ENCODE measurements around the gene FIZ1.

DNA sequence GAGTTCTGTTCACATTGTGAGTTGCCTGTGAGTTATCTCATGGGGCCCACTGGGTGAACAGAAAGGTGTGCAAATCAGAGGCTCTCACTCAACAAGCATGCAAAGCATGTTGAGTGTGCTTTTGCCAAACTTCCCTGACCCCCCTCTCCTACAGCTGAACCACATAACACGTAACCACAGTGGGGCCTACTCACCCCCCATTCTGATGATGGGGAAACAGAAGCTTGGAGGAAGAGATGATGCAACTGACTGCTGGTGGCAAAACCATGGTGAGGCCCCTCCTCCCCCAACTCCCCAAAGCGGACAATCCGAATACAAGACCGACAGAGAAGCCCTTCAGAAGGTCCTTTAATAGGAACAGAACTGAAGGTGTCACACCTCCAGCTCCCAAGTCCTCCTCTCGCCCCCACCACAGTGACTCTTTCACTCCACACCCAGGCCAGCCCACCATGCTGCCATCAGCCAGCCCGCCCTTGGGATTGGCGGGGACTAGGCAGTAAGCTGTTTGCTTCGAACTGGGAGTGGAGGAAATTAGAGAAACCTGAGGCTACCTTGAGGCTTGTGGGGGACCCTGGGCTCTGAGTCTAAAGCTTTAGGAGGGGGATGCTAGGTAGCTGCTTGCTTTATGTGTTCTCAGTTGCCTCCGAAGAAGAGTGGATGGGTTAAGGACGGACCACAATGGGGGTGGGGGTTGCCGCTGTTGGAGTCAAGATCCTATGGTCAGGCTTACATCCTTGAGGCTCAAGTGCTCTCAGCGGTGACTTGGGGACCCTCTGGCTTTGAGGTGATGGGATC is 21.3 kb upstream of the FIZ1 start:
- TF ChIP-seq POLR2AphosphoS5 (IDR thresholded peaks at IDR 0.05), result no peak
- TF ChIP-seq, protein P1, sequence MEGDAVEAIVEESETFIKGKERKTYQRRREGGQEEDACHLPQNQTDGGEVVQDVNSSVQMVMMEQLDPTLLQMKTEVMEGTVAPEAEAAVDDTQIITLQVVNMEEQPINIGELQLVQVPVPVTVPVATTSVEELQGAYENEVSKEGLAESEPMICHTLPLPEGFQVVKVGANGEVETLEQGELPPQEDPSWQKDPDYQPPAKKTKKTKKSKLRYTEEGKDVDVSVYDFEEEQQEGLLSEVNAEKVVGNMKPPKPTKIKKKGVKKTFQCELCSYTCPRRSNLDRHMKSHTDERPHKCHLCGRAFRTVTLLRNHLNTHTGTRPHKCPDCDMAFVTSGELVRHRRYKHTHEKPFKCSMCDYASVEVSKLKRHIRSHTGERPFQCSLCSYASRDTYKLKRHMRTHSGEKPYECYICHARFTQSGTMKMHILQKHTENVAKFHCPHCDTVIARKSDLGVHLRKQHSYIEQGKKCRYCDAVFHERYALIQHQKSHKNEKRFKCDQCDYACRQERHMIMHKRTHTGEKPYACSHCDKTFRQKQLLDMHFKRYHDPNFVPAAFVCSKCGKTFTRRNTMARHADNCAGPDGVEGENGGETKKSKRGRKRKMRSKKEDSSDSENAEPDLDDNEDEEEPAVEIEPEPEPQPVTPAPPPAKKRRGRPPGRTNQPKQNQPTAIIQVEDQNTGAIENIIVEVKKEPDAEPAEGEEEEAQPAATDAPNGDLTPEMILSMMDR (IDR thresholded peaks at IDR 0.05), result no peak
